Stimulated activated CD4-positive, alpha-beta T cell treated with anti-CD3 and anti-CD28 coated beads, TNF-alpha, amount 100 ng/mL, for 24 hours (primary cell): ENCODE measurements around the gene GPRC5B.

Source experiments
- DNase-seq, 3 experiments: peaks; one replicate each; pipeline ENCODE4 v3.0.0-alpha.2; 2020; ENCODE audit warnings: low read depth in 3 of 3

Gene GPRC5B

GRCh38 chr16:19898166-19898565 lies 13.5 kb upstream of the GPRC5B start:
- no peak for DNase-seq

GRCh38 chr16:19896951-19897350 lies 12.3 kb upstream of the GPRC5B start:
- DNase-seq, result no peak

DNA sequence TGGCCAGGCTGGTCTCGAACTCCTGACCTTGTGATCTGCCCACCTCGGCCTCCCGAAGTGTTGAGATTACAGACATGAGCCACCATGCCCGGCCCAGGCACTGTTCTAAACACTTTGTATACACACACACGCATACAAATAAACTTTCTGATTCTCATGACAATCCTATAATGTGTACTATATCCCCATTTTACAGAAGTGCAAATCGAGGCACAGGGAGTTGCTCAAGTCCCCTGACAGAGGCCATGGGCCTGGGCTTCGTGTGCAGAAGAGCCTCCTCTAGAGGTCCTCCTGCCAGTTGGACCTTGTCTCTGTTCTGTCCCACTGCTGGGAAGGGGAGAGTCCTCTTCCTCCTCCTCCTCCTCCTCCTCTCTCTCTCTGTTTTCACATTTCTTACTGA lies 9.9 kb upstream of the GPRC5B start:
- DNase-seq, result no peak

DNA sequence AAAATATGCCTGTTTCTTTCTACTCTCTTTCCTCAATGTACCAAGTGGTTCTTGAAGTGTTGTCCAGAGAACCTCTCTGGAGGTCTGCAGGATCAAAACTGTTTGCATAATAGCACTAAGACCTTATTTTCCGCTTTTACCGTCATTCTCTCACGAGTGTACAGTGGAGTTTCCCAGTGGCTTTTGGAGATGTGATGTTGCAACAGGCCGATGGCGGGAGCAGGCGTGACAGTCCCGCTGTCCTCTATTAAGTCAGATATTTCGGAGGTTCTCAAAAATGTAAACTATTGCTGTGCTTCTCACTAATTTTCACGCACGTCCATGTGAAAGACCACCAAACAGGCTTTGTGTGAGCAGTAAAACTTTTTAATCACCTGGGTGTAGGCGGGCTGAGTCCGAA lies 8.3 kb upstream of the GPRC5B start:
- no peak for DNase-seq

- DNase-seq, result no peak
Measured at GRCh38 chr16:19890901-19891300, 6.3 kb upstream of the GPRC5B start.

- no peak for DNase-seq
Measured at GRCh38 chr16:19888834-19889233, 4.2 kb upstream of the GPRC5B start.

DNA sequence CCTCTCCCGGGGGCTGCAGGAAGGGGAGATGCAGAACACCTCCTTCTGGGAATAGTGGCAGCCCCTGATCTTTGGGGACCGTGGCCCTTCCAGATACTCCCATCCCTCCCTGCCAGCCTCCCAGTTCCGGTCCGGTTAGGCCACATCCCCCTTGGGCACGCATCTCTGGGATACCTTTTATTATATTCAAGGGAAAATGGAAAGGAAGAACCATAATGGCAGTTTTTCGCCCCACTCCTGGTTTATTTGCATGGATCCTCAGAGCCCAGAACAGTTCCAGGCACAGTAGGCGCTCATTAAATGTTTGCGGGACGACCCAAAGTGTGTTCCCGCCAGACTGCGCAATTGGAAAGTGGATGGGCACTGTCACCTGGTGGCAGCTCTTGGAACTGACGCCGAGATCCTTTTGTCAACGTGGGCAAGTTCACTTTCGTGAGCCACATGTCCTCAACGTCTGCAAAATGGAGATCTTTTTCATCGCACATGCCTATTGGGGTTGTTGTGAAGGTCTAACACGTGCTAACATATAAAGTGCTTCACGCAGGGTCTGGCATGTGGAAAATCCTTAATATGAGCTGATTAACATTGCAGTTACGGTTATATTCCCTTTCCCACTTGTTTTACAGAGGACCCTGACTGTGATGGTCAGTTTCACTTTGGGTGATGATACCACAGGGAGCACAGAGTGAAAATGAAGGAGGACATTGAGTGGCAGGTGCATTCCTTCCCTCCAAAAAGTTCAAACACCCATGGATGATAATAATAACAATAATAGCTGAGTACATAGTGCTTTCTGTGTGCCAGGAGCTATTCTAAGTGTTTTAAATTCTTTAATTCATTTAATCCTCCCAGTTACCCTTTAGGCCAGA lies 1.7 kb upstream of the GPRC5B start:
- peak; percentile 63 to 83 (median 71) for DNase-seq

DNA sequence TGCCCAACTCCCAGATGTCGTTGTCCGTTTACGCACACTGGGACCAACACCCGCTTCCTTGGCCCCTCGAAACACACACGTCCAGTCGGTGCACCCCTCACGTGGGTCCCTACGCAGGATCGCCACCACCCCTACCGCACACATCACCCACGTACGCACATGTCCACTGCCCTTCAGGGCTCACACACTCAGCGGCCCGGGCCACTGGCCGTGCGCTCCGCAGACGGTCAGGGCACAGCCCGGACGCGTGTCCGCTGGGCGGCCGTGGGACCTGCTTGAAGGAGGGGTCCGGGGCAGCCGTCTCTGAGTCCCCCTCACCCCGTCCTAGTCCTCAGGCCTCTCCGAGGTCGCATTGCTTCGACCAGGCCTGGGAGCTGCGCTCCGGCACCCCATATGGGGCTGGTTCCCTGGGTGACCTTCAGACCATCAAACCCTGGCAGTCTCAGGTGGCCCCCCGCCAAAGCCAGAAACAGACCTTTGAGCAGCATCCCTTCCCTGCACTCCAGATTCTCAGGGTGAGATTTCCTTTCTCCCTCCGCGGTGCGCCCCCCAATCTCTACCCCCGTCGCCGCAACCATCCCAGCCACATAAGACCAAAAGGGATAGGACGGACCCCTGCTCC lies 914 bp upstream of the GPRC5B start:
- DNase-seq, result no peak

DNA sequence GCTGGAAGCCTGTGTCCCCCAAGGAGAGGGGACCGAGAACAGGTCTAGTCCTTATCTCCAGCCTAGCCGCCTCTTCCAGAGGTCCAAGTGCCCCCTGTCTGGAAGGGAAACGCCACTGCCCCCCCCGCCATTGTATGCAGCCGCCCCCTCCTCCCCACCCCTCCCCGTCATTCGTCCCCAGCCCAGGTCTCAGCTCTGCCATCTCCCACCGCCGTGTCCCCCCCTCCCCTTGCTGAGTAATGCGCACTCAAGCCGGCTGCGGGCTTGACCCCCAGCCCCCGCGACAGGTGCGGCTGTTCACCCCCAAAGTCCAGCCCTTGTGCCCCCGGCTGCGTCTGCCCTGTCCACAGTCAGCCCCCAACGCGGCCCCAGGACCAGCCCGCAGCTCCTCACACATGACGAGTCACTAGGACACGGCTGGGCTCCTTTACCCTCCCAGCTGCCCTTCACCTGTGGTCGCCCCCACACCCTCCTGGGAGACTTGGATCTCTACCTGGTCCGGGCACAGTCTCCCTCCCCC lies 622 bp downstream of the GPRC5B start:
- no peak for DNase-seq

DNA sequence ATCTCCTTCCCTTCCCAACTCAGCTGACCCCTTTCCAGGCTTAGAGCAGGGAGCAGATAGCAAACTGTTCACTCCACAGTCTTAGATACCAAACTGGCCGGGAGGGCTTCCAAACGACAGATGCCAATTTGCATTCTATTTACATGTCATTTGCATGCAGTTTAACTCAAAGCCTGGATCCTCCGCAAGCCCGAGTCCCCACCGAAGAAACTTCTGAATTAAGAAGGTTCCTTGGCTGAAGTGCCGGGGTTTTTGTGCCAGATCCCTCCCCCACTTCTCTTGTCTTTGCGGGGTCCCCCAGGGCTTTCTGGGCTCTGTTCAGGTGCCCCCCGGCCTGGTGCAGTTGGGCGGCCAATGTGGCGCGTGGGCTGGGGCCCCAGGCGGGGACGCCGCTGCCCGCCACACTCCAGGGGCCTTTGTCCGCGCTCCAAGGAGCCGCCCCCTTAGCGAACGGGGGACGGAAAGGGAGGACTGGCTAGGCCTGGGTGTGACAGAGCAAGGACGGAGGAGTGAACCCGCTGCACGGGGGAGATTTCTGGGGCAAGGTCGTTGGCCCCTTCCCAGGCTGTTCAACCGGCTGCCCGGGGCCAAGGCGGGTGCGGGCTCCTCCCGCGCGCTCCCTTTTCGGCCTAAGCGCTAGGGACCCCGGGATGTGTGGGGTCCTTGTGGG lies 1.2 kb downstream of the GPRC5B start:
- DNase-seq, result no peak

GRCh38 chr16:19882646-19883045 lies 2.0 kb downstream of the GPRC5B start:
- no peak for DNase-seq

DNA sequence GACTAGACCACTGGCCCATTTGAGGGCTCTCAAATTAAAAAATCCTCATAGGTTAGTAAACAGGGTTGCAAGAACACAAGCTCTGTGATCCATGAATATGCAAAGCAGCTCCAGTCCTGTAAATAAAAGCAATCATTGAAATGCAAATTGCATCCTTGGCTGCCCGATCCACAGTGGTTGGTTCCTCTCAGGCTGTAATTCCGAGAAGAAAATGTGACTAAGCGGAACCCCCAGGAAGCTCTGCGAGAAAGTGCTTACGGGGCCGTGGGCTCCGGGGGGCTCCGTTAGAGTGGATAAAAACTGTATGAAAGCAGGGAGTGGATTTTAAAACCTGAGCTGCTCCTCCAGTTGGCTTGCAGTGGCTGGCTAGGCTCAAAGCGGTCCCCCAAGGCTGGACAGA lies 2.5 kb downstream of the GPRC5B start:
- no peak for DNase-seq

DNA sequence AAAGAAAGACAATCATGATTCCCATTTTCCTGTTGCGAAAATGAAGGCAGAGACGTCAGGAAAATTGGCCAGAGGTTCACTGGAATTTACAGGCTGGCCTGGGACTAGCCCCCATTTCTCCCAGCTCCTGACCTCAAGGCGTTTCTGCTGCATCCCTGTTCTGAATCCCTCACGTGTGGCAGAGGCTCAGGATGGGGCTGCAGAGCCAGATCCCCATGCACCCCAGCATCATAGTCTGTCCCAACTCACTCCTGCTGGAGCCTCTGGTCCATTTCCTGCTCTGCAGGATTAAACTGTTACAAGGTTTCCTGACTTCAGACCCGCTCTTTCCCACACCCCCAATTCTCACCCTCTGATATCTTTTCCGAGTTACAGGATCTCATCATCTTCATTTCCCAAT lies 2.9 kb downstream of the GPRC5B start:
- DNase-seq, result no peak

- DNase-seq, result no peak
Measured at GRCh38 chr16:19881028-19881427, 3.6 kb downstream of the GPRC5B start.

DNA sequence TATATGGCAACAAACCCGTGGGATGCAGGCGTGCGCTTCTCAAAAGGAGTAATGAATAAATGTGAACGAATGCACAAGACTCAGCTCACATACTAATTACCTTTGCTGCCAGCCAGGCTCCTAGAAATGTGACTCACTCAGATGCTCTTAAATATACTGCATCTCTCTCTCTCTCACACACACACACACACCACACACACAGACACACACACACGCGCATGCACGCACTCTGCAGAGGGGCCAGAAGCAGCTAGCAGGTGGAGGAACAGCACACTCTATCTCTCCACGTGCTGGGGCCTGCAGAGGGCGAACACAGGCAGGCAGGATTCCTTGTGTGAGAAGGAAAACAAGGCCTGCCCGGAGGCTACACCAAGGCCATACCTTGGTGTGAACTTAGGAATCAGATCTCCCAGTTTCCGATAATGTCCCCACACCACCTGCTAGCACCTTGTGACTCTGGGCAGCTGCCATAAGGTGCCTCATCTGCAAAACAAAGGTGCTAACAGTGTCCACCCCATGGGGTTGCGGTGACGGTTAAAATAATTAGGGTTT lies 5.3 kb downstream of the GPRC5B start:
- no peak for DNase-seq

DNA sequence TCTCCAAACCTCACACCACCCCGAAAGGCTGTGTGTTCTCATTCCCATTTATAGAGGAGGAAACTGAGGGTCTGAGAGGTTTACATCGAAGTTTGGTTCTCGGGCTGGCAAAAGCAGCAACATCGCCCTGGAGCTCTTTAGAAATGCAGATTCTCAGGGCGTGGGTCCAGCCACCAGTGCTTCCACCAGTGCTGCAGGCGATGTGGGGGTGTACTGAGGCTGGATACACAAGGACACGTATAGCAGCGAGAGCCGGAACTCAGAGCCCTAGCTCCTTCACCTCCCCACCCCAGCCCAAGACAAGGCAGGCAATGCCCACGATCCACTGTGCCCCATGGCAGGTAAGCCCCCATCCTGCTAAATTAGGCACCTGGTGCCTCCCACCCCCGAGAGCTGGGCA lies 5.9 kb downstream of the GPRC5B start:
- DNase-seq, result no peak

GRCh38 chr16:19876501-19877059 lies 8.1 kb downstream of the GPRC5B start:
- DNase-seq, result no peak

- no peak for DNase-seq
Measured at GRCh38 chr16:19875900-19876299, 8.7 kb downstream of the GPRC5B start.

- no peak for DNase-seq
Measured at GRCh38 chr16:19874851-19875546, 9.6 kb downstream of the GPRC5B start.

- DNase-seq, result no peak
Measured at GRCh38 chr16:19874026-19874425, 10.6 kb downstream of the GPRC5B start.

- no peak for DNase-seq
Measured at GRCh38 chr16:19872935-19873334, 11.7 kb downstream of the GPRC5B start.
